ENCODE measurements around the gene BIN1.
"Not testable (repeated sequence)": the region's sequence is repeated elsewhere in the genome, so short reads cannot be mapped to it uniquely, and the experiment has no call there.

BIN1 gene

DNA sequence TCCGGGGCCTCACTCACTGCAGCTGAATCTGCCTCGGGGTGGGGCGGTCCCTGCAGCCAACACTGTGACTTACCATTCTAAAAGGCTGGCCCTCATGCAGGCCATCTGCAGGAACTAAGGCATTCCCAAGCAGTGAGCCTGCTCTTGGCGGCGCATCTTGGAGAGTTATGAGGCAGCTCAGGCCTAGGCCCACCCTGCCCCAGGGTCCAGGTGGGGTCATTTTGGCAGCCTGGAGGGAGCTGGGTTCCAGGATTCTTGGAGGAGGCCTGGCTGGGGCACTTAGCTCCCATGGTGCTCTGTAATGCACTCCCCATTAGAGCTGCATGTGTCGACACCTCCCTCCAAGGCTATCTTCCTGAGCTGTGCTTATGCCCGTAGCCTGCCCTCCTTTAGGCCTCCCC lies 14.8 kb upstream of the BIN1 start:
- intact Hi-C loops (cut with DNase I; ENCODE audit: low total_unique reads) = no loop called here
- Histone ChIP-seq H3K9me3 (no peaks in the 10 kb centered on the region), H3K27me3 (no peaks in the 10 kb centered on the region), H3K36me3 (no peaks in the 10 kb centered on the region), H3K4me3 (no peak overlapping the region), H3K4me1 (no peaks in the 10 kb centered on the region), H3K27ac (no peak overlapping the region)
- peak in 1 of 2 donors; percentile 62 for DNase-seq
- no peak for TF ChIP-seq CTCF (IDR thresholded peaks at IDR 0.05)

GRCh38 chr2:127121353-127121752 lies 14.4 kb upstream of the BIN1 start:
- no peak for TF ChIP-seq CTCF (IDR thresholded peaks at IDR 0.05)
- Histone ChIP-seq H3K4me3 (no peak overlapping the region), H3K27me3 (no peaks in the 10 kb centered on the region), H3K9me3 (no peaks in the 10 kb centered on the region), H3K4me1 (no peaks in the 10 kb centered on the region), H3K27ac (no peak overlapping the region), H3K36me3 (no peaks in the 10 kb centered on the region)
- intact Hi-C loops (cut with DNase I; ENCODE audit: low total_unique reads) = no loop called here
- DNase-seq = no peak

- H3K9me3 ChIP-seq; H3K27me3 ChIP-seq; H3K27ac ChIP-seq; intact Hi-C loops (cut with DNase I; ENCODE audit: low total_unique reads); H3K4me1 ChIP-seq; DNase-seq; H3K4me3 ChIP-seq; H3K36me3 ChIP-seq: not testable (repeated sequence)
Observed at GRCh38 chr2:127120408-127120807, 13.5 kb upstream of the BIN1 start.

- H3K4me3 ChIP-seq = no peak overlapping the region
- no peak overlapping the region for H3K27ac ChIP-seq
- intact Hi-C loops (cut with DNase I; ENCODE audit: low total_unique reads) = no loop called here
- H3K4me1 ChIP-seq = no peaks in the 10 kb centered on the region
- no peaks in the 10 kb centered on the region for H3K36me3 ChIP-seq
- no peaks in the 10 kb centered on the region for H3K9me3 ChIP-seq
- no peak for DNase-seq
- no peak for TF ChIP-seq CTCF (IDR thresholded peaks at IDR 0.05)
- no peaks in the 10 kb centered on the region for H3K27me3 ChIP-seq
Observed at GRCh38 chr2:127118467-127118866, 11.5 kb upstream of the BIN1 start.

- H3K4me3 ChIP-seq = no peak overlapping the region
- no peak for TF ChIP-seq CTCF (IDR thresholded peaks at IDR 0.05)
- no peaks in the 10 kb centered on the region for H3K27me3 ChIP-seq
- intact Hi-C loops (cut with DNase I; ENCODE audit: low total_unique reads) = no loop called here
- no peaks in the 10 kb centered on the region for H3K9me3 ChIP-seq
- no peaks in the 10 kb centered on the region for H3K4me1 ChIP-seq
- no peak overlapping the region for H3K27ac ChIP-seq
- H3K36me3 ChIP-seq = no peaks in the 10 kb centered on the region
- no peak for DNase-seq
Observed at GRCh38 chr2:127118038-127118437, 11.1 kb upstream of the BIN1 start.

DNA sequence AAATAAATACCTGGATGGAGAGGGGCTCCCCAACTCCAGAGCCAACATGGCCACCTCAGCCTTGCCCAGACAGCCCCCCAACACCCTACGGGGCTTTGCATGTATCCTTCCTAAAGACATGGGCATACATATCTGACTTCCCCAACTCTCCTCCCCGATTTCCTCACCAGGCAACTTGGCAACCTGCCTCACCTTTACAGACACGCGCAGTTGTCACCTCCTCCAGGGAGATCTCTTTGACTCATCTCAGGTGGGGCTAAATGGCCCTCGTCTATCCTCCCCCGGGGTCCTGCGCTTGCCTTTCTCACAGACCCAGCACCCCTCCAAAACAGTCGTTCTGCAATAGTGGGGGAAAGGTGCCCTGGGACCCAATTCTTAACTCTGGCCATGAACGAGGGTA lies 10.6 kb upstream of the BIN1 start:
- no peaks in the 10 kb centered on the region for H3K9me3 ChIP-seq
- no peak for DNase-seq
- no peaks in the 10 kb centered on the region for H3K4me1 ChIP-seq
- H3K4me3 ChIP-seq = no peak overlapping the region
- no peak overlapping the region for H3K27ac ChIP-seq
- H3K27me3 ChIP-seq = no peaks in the 10 kb centered on the region
- no peaks in the 10 kb centered on the region for H3K36me3 ChIP-seq
- TF ChIP-seq CTCF (IDR thresholded peaks at IDR 0.05) = no peak
- intact Hi-C loops (cut with DNase I; ENCODE audit: low total_unique reads) = no loop called here
